ENCODE data around the gene WDR17. TPM values are rescaled to one million over a fixed set of nuclear protein-coding genes. Genes with fewer than 3 reads are reported as not detected.

WDR17 gene
- total RNA-seq, 4 donors from 2014 or later = 0.11 to 2.4 (median 1.3) TPM; not detected in 1

GRCh38 chr4:176186671-176187395 is 121.2 kb downstream of the WDR17 start:
- intact Hi-C loops (cut with DNase I) = no loop called here
- no peak for TF ChIP-seq POLR2A (IDR thresholded peaks at IDR 0.05)
- TF ChIP-seq, protein P1, sequence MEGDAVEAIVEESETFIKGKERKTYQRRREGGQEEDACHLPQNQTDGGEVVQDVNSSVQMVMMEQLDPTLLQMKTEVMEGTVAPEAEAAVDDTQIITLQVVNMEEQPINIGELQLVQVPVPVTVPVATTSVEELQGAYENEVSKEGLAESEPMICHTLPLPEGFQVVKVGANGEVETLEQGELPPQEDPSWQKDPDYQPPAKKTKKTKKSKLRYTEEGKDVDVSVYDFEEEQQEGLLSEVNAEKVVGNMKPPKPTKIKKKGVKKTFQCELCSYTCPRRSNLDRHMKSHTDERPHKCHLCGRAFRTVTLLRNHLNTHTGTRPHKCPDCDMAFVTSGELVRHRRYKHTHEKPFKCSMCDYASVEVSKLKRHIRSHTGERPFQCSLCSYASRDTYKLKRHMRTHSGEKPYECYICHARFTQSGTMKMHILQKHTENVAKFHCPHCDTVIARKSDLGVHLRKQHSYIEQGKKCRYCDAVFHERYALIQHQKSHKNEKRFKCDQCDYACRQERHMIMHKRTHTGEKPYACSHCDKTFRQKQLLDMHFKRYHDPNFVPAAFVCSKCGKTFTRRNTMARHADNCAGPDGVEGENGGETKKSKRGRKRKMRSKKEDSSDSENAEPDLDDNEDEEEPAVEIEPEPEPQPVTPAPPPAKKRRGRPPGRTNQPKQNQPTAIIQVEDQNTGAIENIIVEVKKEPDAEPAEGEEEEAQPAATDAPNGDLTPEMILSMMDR (IDR thresholded peaks at IDR 0.05) = no peak
- H3K9me3 ChIP-seq = no peaks in the 10 kb centered on the region
- H3K4me3 ChIP-seq = no peak overlapping the region
- no peaks in the 10 kb centered on the region for H3K27me3 ChIP-seq
- H3K36me3 ChIP-seq = no peaks in the 10 kb centered on the region
- H3K27ac ChIP-seq = no peak overlapping the region
- 51 to 54% methylated on average over 6 of the region's 6 CpGs for WGBS, 2 donors
- DNase-seq = no peak
- no peaks in the 10 kb centered on the region for H3K4me1 ChIP-seq

- Histone ChIP-seq H3K36me3 (no peaks in the 10 kb centered on the region), H3K4me3 (no peak overlapping the region), H3K9me3 (no peaks in the 10 kb centered on the region), H3K4me1 (no peaks in the 10 kb centered on the region), H3K27ac (no peak overlapping the region), H3K27me3 (no peaks in the 10 kb centered on the region)
- DNase-seq = no peak
- 46 to 55% methylated on average over 2 of the region's 2 CpGs for WGBS, 2 donors
- no peak for TF ChIP-seq POLR2A (IDR thresholded peaks at IDR 0.05)
- TF ChIP-seq, protein P1 (IDR thresholded peaks at IDR 0.05) = no peak
- intact Hi-C loops (cut with DNase I) = no loop called here
Observed at GRCh38 chr4:176187624-176188023, 122.0 kb downstream of the WDR17 start.

- intact Hi-C loops (cut with DNase I) = no loop called here
- TF ChIP-seq POLR2A (IDR thresholded peaks at IDR 0.05) = no peak
- TF ChIP-seq, protein P1 (IDR thresholded peaks at IDR 0.05) = no peak
- DNase-seq = no peak
- no peaks in the 10 kb centered on the region for H3K36me3 ChIP-seq
- H3K27me3 ChIP-seq = no peaks in the 10 kb centered on the region
- H3K4me1 ChIP-seq = no peaks in the 10 kb centered on the region
- no peaks in the 10 kb centered on the region for H3K9me3 ChIP-seq
- no peak overlapping the region for H3K4me3 ChIP-seq
- no peak overlapping the region for H3K27ac ChIP-seq
Observed at GRCh38 chr4:176188654-176189053, 123.0 kb downstream of the WDR17 start.

DNA sequence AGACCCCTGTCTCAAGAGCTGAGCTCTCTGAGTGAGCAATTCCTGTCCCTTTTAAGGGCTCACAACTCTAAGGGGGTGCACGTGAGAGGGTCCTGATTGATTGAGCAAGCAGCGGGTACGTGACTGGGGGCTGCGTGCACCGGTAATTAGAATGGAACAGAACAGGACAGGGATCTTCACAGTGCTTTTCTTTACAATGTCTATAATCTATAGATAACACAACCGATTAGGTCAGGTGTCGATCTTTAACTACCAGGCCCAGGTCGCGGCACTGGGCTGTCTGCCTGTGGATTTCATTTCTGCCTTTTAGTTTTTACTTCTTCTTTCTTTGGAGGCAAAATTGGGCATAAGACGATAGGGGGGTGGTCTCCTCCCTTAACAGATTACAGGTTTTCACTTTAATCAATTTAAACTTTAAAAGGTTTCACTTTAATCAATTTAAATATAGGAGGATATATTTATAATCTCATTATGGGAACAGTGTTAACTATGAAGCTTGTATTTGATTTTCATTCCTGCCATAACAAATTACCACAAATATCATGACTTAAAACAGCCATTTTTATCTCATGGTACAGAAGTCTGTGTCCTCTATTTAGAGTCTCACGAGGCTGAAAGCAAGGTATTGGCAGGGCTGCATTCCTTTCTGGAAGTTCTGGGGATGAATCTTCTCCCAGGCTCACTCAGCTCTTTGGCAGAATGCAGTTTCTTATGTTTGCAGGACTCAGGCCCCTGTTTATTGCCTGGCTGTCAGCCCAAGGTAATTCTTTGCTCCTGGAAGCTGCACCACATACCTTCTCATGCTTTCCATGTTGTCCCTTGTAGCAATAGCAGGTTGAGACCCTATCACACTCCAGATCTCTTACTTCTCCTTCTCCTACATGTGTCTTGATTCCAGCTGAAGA is 124.5 kb downstream of the WDR17 start:
- DNase-seq = no peak
- WGBS, 2 donors = 68 to 70% methylated on average over 7 to 11 of the region's 11 CpGs
- H3K9me3 ChIP-seq = no peaks in the 10 kb centered on the region
- H3K4me3 ChIP-seq = no peak overlapping the region
- H3K27ac ChIP-seq = no peak overlapping the region
- no peak for TF ChIP-seq POLR2A (IDR thresholded peaks at IDR 0.05)
- TF ChIP-seq, protein P1 (IDR thresholded peaks at IDR 0.05) = no peak
- intact Hi-C loops (cut with DNase I) = no loop called here
- H3K36me3 ChIP-seq = no peaks in the 10 kb centered on the region
- H3K27me3 ChIP-seq = no peaks in the 10 kb centered on the region
- peaks cover 0 to 5% (median 4%) of the 10 kb centered on the region in 3 donors for H3K4me1 ChIP-seq

- Histone ChIP-seq H3K27ac (no peak overlapping the region), H3K4me1 (peaks cover 0 to 10% (median 4%) of the 10 kb centered on the region in 3 donors), H3K9me3 (no peaks in the 10 kb centered on the region), H3K36me3 (no peaks in the 10 kb centered on the region), H3K27me3 (no peaks in the 10 kb centered on the region), H3K4me3 (no peak overlapping the region)
- WGBS, 2 donors = 21 to 29% methylated on average over 1 of the region's 1 CpG
- intact Hi-C loops (cut with DNase I) = no loop called here
- no peak for TF ChIP-seq POLR2A (IDR thresholded peaks at IDR 0.05)
- TF ChIP-seq, protein P1 (IDR thresholded peaks at IDR 0.05) = no peak
- DNase-seq = no peak
Observed at GRCh38 chr4:176191974-176192373, 126.3 kb downstream of the WDR17 start.
